Right ventricle myocardium inferior (tissue), 1 donor: Measurements from ENCODE around the gene ZDHHC11B. TPM values are rescaled to one million over a fixed set of nuclear protein-coding genes. Genes with fewer than 3 reads are reported as not detected.
"Not testable (repeated sequence)": the region's sequence is repeated elsewhere in the genome, so short reads cannot be mapped to it uniquely, and the experiment has no call there.

Experiments used
- ATAC-seq: fragments of 200-7000 bp; cut with Tn5 transposase; one replicate; pipeline ENCODE4 v1.9.1; 2020; ENCODE audit warnings: mild to moderate bottlenecking, moderate library complexity
- DNase-seq: peaks from one replicate; pipeline ENCODE4 v3.0.0; 2021; ENCODE audit errors: missing footprints
- intact Hi-C: fragments of 100-400 bp; cut with DNase I; formaldehyde crosslinking; loops from one replicate; pipeline ENCODE4 v1.11.0; 2022
- total RNA-seq: library from RNA; stranded (reverse); fragmentation: NEBNext Ultra II Directional; extraction: Animal tissue kit (Norgen Biotek cat#: 25700); gene quantifications from one replicate; pipeline ENCODE4 v1.2.1, GENCODE V29; 2021
- donor health status: DM: no; HTN: yes; CAD: no; lungs with severe emphysema.

Gene ZDHHC11B
- total RNA-seq, 1 donor from 2014 or later, result 14.7 TPM

DNA sequence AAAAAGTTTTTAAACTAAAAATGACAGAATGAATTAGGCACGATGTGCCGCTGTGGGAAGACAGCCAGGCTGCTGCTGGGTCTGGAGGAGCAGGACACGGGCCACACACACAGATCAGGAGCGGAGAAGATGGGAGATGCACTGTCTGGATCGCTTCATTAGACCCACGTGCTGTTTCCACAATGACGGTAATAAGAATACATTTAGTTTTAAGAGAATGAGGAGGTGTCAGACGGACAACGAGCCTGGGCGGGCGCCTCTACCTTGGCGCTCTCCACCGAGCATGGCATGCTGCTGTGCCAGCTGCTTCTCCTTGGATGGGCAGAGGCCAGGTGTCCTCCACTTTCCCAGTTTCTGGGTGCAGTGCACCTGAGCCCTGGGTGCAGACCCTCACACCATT lies 11.6 kb downstream of the ZDHHC11B start:
- intact Hi-C loops, result loop anchor here (5.0 kb wide), 1 partner anchor 91 kb away; no protein-coding TSS in a partner anchor
- peak; percentile 49 for DNase-seq
- ATAC-seq, result not testable (repeated sequence)

DNA sequence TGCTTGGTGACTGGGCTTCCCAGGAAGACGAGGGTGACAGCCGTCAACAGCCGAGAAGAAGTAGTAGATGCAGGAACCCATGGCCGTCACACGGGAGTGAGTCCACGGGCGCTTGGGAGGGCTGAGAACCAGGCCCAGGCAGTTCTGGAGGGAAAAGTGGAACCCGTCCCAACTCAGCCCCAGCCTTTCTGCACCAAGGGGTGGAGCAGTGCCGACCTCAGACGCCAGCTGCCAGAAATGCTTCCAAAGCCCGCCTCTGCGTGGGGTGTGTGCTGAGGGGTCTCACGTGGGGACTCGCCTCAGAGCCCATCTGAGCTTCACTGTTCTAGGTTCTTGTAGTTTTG lies 12.0 kb downstream of the ZDHHC11B start:
- not testable (repeated sequence) for DNase-seq, ATAC-seq
- intact Hi-C loops, result loop anchor here (5.0 kb wide), 1 partner anchor 90 kb away; no protein-coding TSS in a partner anchor

- DNase-seq, result peak; percentile 22
- intact Hi-C loops, result loop anchor here (5.0 kb wide), 1 partner anchor 90 kb away; no protein-coding TSS in a partner anchor
- ATAC-seq, result not testable (repeated sequence)
Measured at GRCh38 chr5:771841-772546, 12.5 kb downstream of the ZDHHC11B start.

DNA sequence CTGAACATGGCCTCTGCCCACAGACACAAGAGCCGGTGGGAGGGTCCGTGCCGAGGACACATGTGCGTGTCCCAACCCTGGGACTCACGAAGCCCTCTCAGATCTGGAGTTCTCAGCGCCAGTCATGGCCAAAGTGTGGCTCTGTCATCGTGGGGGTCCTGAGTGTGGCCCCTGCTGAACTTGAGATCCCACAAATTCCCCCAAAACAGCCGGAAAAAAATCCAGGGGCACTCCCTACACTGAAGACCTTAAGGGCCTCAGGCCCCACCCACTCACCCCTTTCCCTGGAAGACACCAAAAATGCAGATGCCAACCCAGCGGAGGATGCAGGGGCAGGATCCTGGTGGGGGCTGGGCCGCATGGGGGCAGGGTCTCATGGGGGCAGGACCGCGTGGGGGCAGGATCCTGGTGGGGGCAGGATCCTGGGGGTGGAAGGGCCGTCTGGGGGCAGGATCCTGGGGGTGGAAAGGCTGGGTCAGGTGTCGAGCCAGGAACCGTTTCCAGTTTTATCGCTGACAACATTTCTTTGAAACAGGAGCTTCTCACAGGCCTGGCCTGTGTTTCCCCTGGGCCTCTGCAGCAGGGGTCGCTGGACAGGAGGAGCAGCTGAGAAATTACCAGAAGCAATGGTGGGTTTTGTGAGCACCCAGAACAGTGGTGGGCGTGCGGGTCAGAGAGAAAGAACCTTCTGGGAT lies 13.3 kb downstream of the ZDHHC11B start:
- intact Hi-C loops, result loop anchor here (5.0 kb wide), 1 partner anchor 89 kb away; no protein-coding TSS in a partner anchor
- DNase-seq, result peak; percentile 41
- ATAC-seq, result not testable (repeated sequence)

GRCh38 chr5:770585-770984 lies 13.9 kb downstream of the ZDHHC11B start:
- DNase-seq, result peak; percentile 14
- intact Hi-C loops, result loop anchor here (5.0 kb wide), 1 partner anchor 88 kb away; no protein-coding TSS in a partner anchor
- ATAC-seq, result not testable (repeated sequence)

GRCh38 chr5:769485-770145 lies 14.9 kb downstream of the ZDHHC11B start:
- not testable (repeated sequence) for DNase-seq, ATAC-seq
- intact Hi-C loops, result loop anchor here (5.0 kb wide), 1 partner anchor 87 kb away; no protein-coding TSS in a partner anchor

DNA sequence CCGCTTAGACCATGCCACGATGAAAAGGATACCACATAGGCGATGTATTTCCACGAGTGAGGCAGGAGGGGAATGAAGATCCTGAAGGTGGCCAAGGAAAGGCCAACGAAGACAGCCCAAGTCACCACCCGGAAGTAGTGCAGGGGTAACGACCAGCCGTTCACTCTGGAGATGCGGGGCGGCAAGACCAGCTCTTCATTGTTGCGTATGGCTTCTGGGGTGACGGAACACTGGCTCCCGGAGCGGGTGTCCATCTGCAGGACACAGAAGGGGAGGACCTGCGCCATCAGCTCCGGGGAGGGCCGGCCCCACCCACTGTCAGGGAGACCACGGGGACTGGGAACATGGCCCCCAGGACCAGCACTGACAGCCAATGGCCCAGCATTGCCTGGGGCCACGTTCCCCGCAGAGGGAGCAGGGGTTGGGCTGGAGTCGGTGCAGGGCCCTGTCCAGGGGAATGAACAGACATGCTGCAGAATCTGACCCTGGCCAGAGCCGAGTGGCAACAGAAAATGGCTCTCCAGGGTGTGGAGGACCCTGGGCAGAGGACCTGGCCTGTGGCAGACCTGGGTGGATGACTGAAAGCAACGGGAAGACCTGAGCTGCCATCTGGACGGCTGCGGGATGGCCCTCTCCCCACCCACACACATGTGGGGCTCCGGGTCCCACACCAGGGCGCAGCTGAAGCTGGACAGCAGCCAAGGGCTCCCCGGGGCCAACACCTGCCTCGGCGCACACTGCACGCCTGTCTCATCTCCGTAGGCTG lies 17.7 kb downstream of the ZDHHC11B start:
- intact Hi-C loops, result no loop called here
- ATAC-seq, result no peak
- no peak for DNase-seq

- DNase-seq, result no peak
- intact Hi-C loops, result no loop called here
- ATAC-seq, result no peak
Measured at GRCh38 chr5:765948-766631, 18.4 kb downstream of the ZDHHC11B start.

GRCh38 chr5:763998-764781 lies 20.3 kb downstream of the ZDHHC11B start:
- intact Hi-C loops, result no loop called here
- DNase-seq (no peak), ATAC-seq (no peak)

DNA sequence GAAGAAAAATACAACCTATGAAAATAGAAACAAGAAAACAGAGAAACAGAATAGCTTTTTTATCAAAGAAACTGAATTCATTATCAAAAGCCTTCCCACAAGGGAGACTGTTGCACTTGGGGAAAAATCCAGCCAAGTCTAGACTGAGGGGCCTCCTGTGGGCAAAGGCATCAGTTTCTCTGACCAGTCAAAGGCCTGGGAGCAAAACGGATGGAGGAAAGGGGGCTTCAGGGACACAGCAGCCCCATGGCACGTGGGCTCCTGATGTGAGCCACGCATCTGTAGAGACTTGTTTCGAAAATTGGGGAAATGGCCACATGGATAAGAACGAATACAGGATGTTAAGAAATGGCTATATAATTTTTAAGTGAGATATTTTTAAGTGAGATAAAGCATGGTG lies 21.1 kb downstream of the ZDHHC11B start:
- intact Hi-C loops, result no loop called here
- DNase-seq, result no peak
- ATAC-seq, result no peak

GRCh38 chr5:762996-763395 lies 21.5 kb downstream of the ZDHHC11B start:
- DNase-seq, ATAC-seq, intact Hi-C loops: not testable (repeated sequence)

- DNase-seq (peak; percentile 64), ATAC-seq (no peak)
- intact Hi-C loops, result no loop called here
Measured at GRCh38 chr5:761854-762710, 22.4 kb downstream of the ZDHHC11B start.

- ATAC-seq (no peak), DNase-seq (no peak)
- intact Hi-C loops, result no loop called here
Measured at GRCh38 chr5:761059-761771, 23.3 kb downstream of the ZDHHC11B start.

- intact Hi-C loops, result no loop called here
- DNase-seq, result peak; percentile 68
- ATAC-seq, result no peak
Measured at GRCh38 chr5:760363-761058, 24.0 kb downstream of the ZDHHC11B start.

DNA sequence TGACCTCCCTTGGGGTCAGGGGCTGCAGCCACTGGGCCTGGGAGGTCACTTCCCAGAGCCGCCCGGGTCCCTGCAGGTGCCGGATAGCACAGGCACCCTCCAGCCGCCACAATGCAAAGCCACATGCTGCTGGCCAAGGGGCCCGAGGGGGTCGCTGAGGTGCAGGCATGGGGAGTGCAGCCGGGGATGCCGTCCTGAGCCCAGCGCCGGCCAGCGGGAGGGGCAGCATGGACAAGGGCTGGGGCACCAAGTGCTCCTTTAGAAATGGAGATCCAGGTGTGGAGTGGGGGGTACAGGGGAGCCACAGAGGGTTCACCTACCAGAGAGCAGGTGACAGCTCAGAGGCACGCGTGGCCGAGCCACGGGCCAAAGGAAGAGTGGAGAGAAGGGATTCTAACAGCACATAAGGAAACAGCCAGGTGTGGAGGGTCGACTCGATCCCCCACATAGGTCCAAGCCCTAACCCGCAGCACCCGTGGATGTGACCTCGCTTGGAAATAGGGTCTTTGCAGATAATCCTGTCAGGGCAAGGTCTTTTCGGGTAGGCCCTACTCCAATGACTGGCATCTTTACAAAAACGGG lies 24.7 kb downstream of the ZDHHC11B start:
- DNase-seq, result no peak
- intact Hi-C loops, result loop anchor here (2.0 to 5.0 kb wide), 2 partner anchors 25 to 88 kb away; partner anchors contain the start of gene ZDHHC11B

More for the DNA sequence above, 24.7 kb downstream of the ZDHHC11B start:
- no peak for ATAC-seq
